Neural cell (in vitro differentiated cells): Measurements from ENCODE around the gene SLC8A1. TPM values are rescaled to one million over a fixed set of nuclear protein-coding genes. Genes with fewer than 3 reads are reported as not detected.

ENCODE experiments used
- H2AFZ ChIP-seq: fragments of 200-600, 300-800 bp; sonication (generic), shearing (Covaris generic); 2 replicates; pipeline ENCODE4 v1.6.0; 2014; ENCODE audit warnings: low read depth, mild to moderate bottlenecking, antibody characterized with exemption, low read length, moderate library complexity
- H3F3A ChIP-seq: fragments of 200-600 bp; shearing (Covaris generic); 2 replicates; pipeline ENCODE4 v1.6.1; 2016; ENCODE audit warnings: mild to moderate bottlenecking, moderate library complexity, mixed read lengths, antibody characterized with exemption, low read length; ENCODE audit not compliant: insufficient read depth, poor library complexity, severe bottlenecking
- H3K27ac ChIP-seq: fragments of 200-600, 300-800 bp; sonication (generic), shearing (Covaris generic); 2 replicates; pipeline ENCODE4 v1.5.1; 2014; ENCODE audit warnings: mild to moderate bottlenecking, low read length, moderate library complexity
- H3K27me3 ChIP-seq: fragments of 300-800, 200-600 bp; sonication (generic), shearing (Covaris generic); 2 replicates; pipeline ENCODE4 v1.6.0; 2014; ENCODE audit warnings: mild to moderate bottlenecking, low read depth, low read length, moderate library complexity; ENCODE audit not compliant: insufficient read depth
- H3K36me3 ChIP-seq: fragments of 300-800, 200-600 bp; sonication (generic), shearing (Covaris generic); 2 replicates; pipeline ENCODE4 v1.5.1; 2014; ENCODE audit warnings: mild to moderate bottlenecking, antibody characterized with exemption, low read length, moderate library complexity; ENCODE audit not compliant: insufficient read depth
- H3K4me2 ChIP-seq: fragments of 300-800, 200-600 bp; sonication (generic), shearing (Covaris generic); 2 replicates; pipeline ENCODE4 v1.6.0; 2014; ENCODE audit warnings: mild to moderate bottlenecking, low read length
- H3K4me3 ChIP-seq: fragments of 300-800, 200-600 bp; sonication (generic), shearing (Covaris generic); 2 replicates; pipeline ENCODE4 v1.5.1; 2014; ENCODE audit warnings: mild to moderate bottlenecking, low read length, moderate library complexity
- H3K79me2 ChIP-seq: fragments of 200-600 bp; shearing (Covaris generic); replicated peaks from 2 replicates; pipeline ENCODE4 v1.6.0; 2014; ENCODE audit warnings: mild to moderate bottlenecking, low read length, moderate library complexity; ENCODE audit not compliant: insufficient read depth
- H3K9ac ChIP-seq: fragments of 300-800, 200-600 bp; sonication (generic), shearing (Covaris generic); 2 replicates; pipeline ENCODE4 v1.6.1; 2016; ENCODE audit warnings: mild to moderate bottlenecking, low read length, mixed read lengths
- H3K9me2 ChIP-seq: fragments of 200-600 bp; shearing (Covaris generic); 2 replicates; pipeline ENCODE4 v1.6.1; 2016; ENCODE audit warnings: mild to moderate bottlenecking, low read length, mixed read lengths; ENCODE audit not compliant: insufficient read depth
- H3K9me3 ChIP-seq: fragments of 200-600, 300-800 bp; sonication (generic), shearing (Covaris generic); 2 replicates; pipeline ENCODE4 v1.6.1; 2016; ENCODE audit warnings: mild to moderate bottlenecking, mixed run types, low read length, moderate library complexity, mixed read lengths
- H4K20me1 ChIP-seq: fragments of 200-600 bp; shearing (Covaris generic); 2 replicates; pipeline ENCODE4 v1.6.1; 2016; ENCODE audit warnings: mild to moderate bottlenecking, mixed run types; ENCODE audit not compliant: insufficient read depth
- CTCF ChIP-seq: fragments of 450-650 bp; IDR thresholded peaks from 2 replicates; pipeline ENCODE4 v1.5.1; 2014; ENCODE audit warnings: antibody characterized with exemption, mild to moderate bottlenecking, moderate library complexity; ENCODE audit not compliant: poor library complexity, severe bottlenecking
- EP300 ChIP-seq: fragments of 450-650 bp; conservative IDR thresholded peaks from 2 replicates; pipeline ENCODE4 v1.6.1; 2014; ENCODE audit warnings: antibody characterized with exemption, mild to moderate bottlenecking, moderate library complexity; ENCODE audit not compliant: poor library complexity, severe bottlenecking
- EZH2 ChIP-seq: fragments of 200-600, 300-800 bp; shearing (Covaris generic), sonication (generic); IDR thresholded peaks from 2 replicates; pipeline ENCODE4 v1.6.1; 2014; ENCODE audit warnings: antibody characterized with exemption, low read length, borderline replicate concordance, mild to moderate bottlenecking; ENCODE audit not compliant: insufficient read depth, poor library complexity, severe bottlenecking
- MXI1 ChIP-seq: fragments of 450-650 bp; conservative IDR thresholded peaks from 2 replicates; pipeline ENCODE4 v1.6.1; 2014; ENCODE audit warnings: antibody characterized with exemption, mild to moderate bottlenecking; ENCODE audit not compliant: poor library complexity, severe bottlenecking
- POLR2AphosphoS5 ChIP-seq: IDR thresholded peaks from 2 replicates; pipeline ENCODE4 v1.6.1; 2012
- RAD21 ChIP-seq: fragments of 450-650 bp; conservative IDR thresholded peaks from 2 replicates; pipeline ENCODE4 v1.6.1; 2014; ENCODE audit warnings: antibody characterized with exemption, mild to moderate bottlenecking, moderate library complexity
- REST ChIP-seq: IDR thresholded peaks from 2 replicates; pipeline ENCODE4 v1.6.1; 2012; ENCODE audit warnings: borderline replicate concordance
- SMC3 ChIP-seq: fragments of 450-650 bp; conservative IDR thresholded peaks from 2 replicates; pipeline ENCODE4 v1.6.1; 2014; ENCODE audit warnings: antibody characterized with exemption, mild to moderate bottlenecking, moderate library complexity; ENCODE audit not compliant: poor library complexity
- TAF1 ChIP-seq: IDR thresholded peaks from 2 replicates; pipeline ENCODE4 v1.6.1; 2012; ENCODE audit warnings: low read depth
- polyA plus RNA-seq: library from polyadenylated mRNA; depleted of rRNA; stranded (reverse); fragments of >200 nt; gene quantifications from 2 replicates; pipeline ENCODE4 v1.2.3, GENCODE V29; 2014

SLC8A1 gene
- polyA plus RNA-seq, 1 donor from 2014 or later: 18.7 TPM

GRCh38 chr2:40049781-40050180 lies 402.1 kb downstream of the SLC8A1 start:
- Histone ChIP-seq H3F3A (no peaks in the 10 kb centered on the region), H3K79me2 (no peaks in the 10 kb centered on the region), H3K27ac (no peak overlapping the region), H4K20me1 (no peaks in the 10 kb centered on the region), H3K27me3 (no peaks in the 10 kb centered on the region), H3K36me3 (no peaks in the 10 kb centered on the region), H3K9me3 (no peaks in the 10 kb centered on the region), H3K4me2 (no peak overlapping the region), H3K4me3 (no peak overlapping the region), H3K9me2 (no peaks in the 10 kb centered on the region), H3K9ac (no peak overlapping the region), H2AFZ (no peak overlapping the region)
- TF ChIP-seq MXI1 (no peak), TAF1 (no peak), POLR2AphosphoS5 (no peak), REST (no peak), CTCF (no peak), RAD21 (no peak), SMC3 (no peak), EP300 (no peak), EZH2 (no peak)

- Histone ChIP-seq H3K27me3 (no peaks in the 10 kb centered on the region), H3K9me2 (no peaks in the 10 kb centered on the region), H4K20me1 (no peaks in the 10 kb centered on the region), H3K36me3 (no peaks in the 10 kb centered on the region), H3K9me3 (no peaks in the 10 kb centered on the region), H3K27ac (no peak overlapping the region), H2AFZ (no peak overlapping the region), H3K9ac (no peak overlapping the region), H3K4me3 (no peak overlapping the region), H3K79me2 (no peaks in the 10 kb centered on the region), H3F3A (no peaks in the 10 kb centered on the region), H3K4me2 (no peak overlapping the region)
- TF ChIP-seq EP300: no peak
- no peak for TF ChIP-seq RAD21
- TF ChIP-seq CTCF: no peak
- no peak for TF ChIP-seq MXI1
- TF ChIP-seq SMC3: no peak
- TF ChIP-seq POLR2AphosphoS5: no peak
- TF ChIP-seq EZH2: no peak
- no peak for TF ChIP-seq REST
Measured at GRCh38 chr2:40048506-40048905, 403.4 kb downstream of the SLC8A1 start.
